Lower leg skin (tissue), 4 donors: Measurements from ENCODE around the gene TRIM7. TPM values are rescaled to one million over a fixed set of nuclear protein-coding genes. Genes with fewer than 3 reads are reported as not detected.

ENCODE experiments used
- DNase-seq, 2 donors: peaks; one replicate each; pipeline ENCODE4 v3.0.0-alpha.2; 2019; ENCODE audit warnings: low spot score in 2 of 2
- H3K4me3 ChIP-seq: fragments of 200-600 bp; sonication (generic); 2 replicates; pipeline ENCODE4 v1.5.1; 2017; ENCODE audit warnings: mild to moderate bottlenecking, low read depth; ENCODE audit not compliant: poor library complexity, severe bottlenecking
- POLR2A ChIP-seq, 2 donors: fragments of 450-650 bp; IDR thresholded peaks; one replicate each; pipeline ENCODE4 v1.6.1; 2016 to 2017; ENCODE audit warnings: antibody characterized with exemption in 2 of 2, mild to moderate bottlenecking in 1 of 2, moderate library complexity in 1 of 2
- WGBS, 2 donors: methylation state at CpG; one replicate each; pipeline ENCODE4 v1.1.5; 2018; 5-methylcytosine and 5-hydroxymethylcytosine counted together
- intact Hi-C: fragments of 100-400 bp; cut with DNase I; formaldehyde crosslinking; loops from one replicate; pipeline ENCODE4 v1.15.0; 2023; ENCODE audit warnings: low total_unique reads
- total RNA-seq, 4 donors: library from RNA; depleted of rRNA; stranded (reverse); fragments of >200 nt; gene quantifications; one replicate each; pipeline ENCODE4 v1.1.0, GENCODE V29; 2016
- TF ChIP-seq, protein P1 (sequence below), 3 donors: fragments of 450-650 bp; IDR thresholded peaks; one replicate each; pipeline ENCODE4 v1.5.1; 2016; ENCODE audit warnings: antibody characterized with exemption in 3 of 3, mild to moderate bottlenecking in 3 of 3, moderate library complexity in 2 of 3

Gene TRIM7
- total RNA-seq, 4 donors from 2014 or later = 77.2 to 144 (median 89.8) TPM

GRCh38 chr5:181234455-181235306, 29.7 kb upstream of the TRIM7 start:
- no peak overlapping the region for H3K4me3 ChIP-seq
- no peak for TF ChIP-seq POLR2A (IDR thresholded peaks at IDR 0.05)
- TF ChIP-seq, protein P1, sequence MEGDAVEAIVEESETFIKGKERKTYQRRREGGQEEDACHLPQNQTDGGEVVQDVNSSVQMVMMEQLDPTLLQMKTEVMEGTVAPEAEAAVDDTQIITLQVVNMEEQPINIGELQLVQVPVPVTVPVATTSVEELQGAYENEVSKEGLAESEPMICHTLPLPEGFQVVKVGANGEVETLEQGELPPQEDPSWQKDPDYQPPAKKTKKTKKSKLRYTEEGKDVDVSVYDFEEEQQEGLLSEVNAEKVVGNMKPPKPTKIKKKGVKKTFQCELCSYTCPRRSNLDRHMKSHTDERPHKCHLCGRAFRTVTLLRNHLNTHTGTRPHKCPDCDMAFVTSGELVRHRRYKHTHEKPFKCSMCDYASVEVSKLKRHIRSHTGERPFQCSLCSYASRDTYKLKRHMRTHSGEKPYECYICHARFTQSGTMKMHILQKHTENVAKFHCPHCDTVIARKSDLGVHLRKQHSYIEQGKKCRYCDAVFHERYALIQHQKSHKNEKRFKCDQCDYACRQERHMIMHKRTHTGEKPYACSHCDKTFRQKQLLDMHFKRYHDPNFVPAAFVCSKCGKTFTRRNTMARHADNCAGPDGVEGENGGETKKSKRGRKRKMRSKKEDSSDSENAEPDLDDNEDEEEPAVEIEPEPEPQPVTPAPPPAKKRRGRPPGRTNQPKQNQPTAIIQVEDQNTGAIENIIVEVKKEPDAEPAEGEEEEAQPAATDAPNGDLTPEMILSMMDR (IDR thresholded peaks at IDR 0.05) = no peak
- 91 to 92% methylated on average over 22 of the region's 22 CpGs for WGBS, 2 donors
- DNase-seq = peak in 1 of 2 donors; percentile 58
- intact Hi-C loops = no loop called here

GRCh38 chr5:181233801-181234454, 28.9 kb upstream of the TRIM7 start:
- H3K4me3 ChIP-seq = no peak overlapping the region
- 87 to 92% methylated on average over 11 to 23 of the region's 24 CpGs for WGBS, 2 donors
- peak in 1 of 2 donors; percentile 75 for DNase-seq
- intact Hi-C loops = no loop called here
- TF ChIP-seq, protein P1 (IDR thresholded peaks at IDR 0.05) = no peak
- no peak for TF ChIP-seq POLR2A (IDR thresholded peaks at IDR 0.05)

- intact Hi-C loops = no loop called here
- DNase-seq = peak in 1 of 2 donors; percentile 77
- H3K4me3 ChIP-seq = no peak overlapping the region
- TF ChIP-seq, protein P1 (IDR thresholded peaks at IDR 0.05) = no peak
- TF ChIP-seq POLR2A (IDR thresholded peaks at IDR 0.05) = no peak
- WGBS, 2 donors = 77 to 84% methylated on average over 16 of the region's 16 CpGs
Observed at GRCh38 chr5:181233088-181233800, 28.2 kb upstream of the TRIM7 start.

GRCh38 chr5:181232593-181232992, 27.6 kb upstream of the TRIM7 start:
- intact Hi-C loops = no loop called here
- no peak overlapping the region for H3K4me3 ChIP-seq
- 62 to 66% methylated on average over 16 to 18 of the region's 18 CpGs for WGBS, 2 donors
- DNase-seq = no peak
- no peak for TF ChIP-seq POLR2A (IDR thresholded peaks at IDR 0.05)

- 83 to 91% methylated on average over 7 of the region's 7 CpGs for WGBS, 2 donors
- no peak for DNase-seq
- no peak overlapping the region for H3K4me3 ChIP-seq
- intact Hi-C loops = no loop called here
- no peak for TF ChIP-seq POLR2A (IDR thresholded peaks at IDR 0.05)
- TF ChIP-seq, protein P1 (IDR thresholded peaks at IDR 0.05) = no peak
Observed at GRCh38 chr5:181231432-181231831, 26.4 kb upstream of the TRIM7 start.

DNA sequence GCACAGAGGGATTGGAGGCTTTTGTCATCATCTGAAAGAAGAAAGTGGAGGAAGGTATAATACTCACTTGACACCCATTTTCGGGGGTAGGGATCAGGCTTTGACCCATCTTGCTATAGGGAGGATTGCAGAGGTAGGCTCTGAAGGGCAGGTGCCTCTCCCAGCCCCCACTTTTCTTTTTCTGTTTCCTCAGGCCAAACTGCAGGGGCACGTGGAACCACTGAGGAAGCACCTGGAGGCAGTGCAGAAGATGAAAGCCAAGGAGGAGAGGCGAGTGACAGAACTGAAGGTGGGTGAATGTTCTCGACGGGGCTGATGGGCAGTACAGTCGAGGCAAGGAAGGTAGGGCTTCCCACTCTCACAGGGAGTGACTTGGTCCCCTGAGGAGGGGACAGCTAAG, 25.6 kb upstream of the TRIM7 start:
- TF ChIP-seq, protein P1 (IDR thresholded peaks at IDR 0.05) = no peak
- intact Hi-C loops = no loop called here
- H3K4me3 ChIP-seq = no peak overlapping the region
- DNase-seq = no peak
- WGBS, 2 donors = 83 to 84% methylated on average over 6 of the region's 6 CpGs
